ENCODE measurements around the gene HDGFL2.

HDGFL2 gene

DNA sequence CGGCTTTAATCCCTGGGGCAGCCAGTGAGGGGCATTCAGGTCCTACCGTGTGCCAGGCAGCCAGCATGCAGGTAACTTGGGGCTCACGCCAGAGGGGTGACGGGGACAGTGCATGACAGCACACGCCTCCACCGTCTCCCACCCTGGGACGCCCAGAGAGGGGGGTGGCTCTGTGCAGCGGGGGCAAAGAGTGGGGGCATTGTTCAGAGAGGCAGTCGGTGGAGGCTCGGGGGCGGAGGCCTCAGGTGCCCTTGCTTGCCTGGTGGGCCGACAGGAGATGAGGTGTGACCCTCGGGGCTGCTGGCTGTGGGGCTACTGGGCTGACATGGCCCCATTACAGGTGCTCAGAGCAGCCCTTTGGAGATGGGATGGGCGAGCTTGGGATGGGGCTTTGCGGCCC is 27.8 kb downstream of the HDGFL2 start:
- no peak for DNase-seq

DNA sequence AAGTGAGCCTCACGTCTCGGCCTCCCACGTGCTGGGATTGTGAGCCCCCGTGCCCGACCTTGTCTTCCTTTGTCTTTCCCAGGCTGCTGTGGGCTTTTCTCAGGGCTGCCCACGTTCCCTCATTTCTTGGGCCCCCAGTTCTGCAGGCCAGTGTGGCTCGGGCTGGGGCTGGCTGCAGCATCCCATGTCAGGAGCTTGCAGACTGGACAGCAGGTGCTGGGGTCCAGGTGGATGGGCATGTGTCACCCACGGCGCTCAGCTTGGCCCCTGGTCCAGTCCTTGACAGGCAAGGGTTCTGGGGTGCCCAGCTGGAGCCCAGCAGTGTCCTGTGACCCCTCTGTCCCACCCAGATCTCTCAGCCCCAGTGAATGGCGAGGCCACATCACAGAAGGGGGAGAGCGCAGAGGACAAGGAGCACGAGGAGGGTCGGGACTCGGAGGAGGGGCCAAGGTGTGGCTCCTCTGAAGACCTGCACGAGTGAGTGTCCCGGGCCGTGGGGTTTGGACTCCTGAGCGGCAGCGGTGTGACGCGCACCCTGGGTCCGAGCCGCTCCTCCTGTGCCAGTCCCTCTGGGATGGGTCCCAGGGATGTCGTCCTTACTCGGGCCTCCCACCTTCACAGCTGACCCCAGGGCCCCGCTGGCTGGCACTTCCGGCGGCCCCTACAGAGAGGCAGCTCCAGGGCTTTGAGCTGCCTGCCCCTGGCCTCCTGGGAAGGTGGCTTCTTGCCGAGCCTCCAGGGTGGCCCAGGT is 28.9 kb downstream of the HDGFL2 start:
- no peak for DNase-seq

DNA sequence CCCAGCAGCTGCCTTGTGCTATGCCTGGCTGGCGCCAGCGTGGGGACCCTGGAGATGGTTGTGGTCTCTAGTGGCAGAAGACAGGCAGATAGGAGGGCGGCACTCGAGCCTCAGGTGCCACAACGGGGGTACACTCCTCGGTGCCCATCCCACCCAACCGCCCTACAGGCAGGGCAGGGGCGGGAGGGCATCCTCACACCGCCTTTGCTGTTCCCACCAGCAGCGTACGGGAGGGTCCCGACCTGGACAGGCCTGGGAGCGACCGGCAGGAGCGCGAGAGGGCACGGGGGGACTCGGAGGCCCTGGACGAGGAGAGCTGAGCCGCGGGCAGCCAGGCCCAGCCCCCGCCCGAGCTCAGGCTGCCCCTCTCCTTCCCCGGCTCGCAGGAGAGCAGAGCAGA is 29.6 kb downstream of the HDGFL2 start:
- no peak for DNase-seq

DNA sequence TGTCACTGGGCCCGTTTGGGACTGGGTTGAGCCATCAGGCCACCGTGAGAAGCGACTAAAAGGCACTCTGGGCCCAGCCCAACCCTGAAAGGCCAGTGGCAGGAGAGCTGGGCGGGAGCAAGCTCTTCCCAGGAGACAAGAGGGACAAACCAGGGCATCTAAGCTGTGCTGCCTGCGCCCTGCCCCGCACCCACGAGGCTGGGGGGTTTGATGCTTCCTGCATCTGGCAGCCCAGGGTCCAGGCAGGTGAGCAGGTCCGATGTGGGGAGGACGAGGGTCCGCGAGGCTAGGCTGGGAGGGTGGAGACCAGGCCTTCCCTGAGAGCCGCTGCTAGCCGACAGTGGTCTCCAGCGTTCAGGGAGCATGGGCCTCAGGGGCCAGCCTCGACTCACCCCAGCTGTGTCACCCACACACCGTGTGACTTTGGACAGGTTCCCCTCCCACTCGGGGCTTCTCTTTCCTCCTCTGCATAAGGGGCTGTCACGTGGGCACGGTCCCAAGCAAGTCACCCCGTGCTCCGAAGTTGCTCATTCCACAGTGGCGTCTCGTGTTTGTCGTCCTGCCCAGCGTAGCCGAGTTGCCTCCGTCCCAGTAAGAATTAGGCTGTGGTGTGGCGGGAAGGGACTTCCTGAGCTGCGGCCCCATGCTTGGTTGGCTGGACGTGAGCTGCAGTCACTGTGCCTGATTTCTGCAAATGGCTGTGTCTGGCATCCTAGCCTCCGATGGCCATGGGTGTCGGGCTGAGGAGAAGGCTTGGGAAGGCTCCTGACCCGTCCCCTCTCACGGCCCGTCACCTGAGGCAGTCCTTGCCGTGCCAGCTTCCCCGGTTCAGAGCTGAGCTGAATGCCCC is 30.4 kb downstream of the HDGFL2 start:
- no peak for DNase-seq

DNA sequence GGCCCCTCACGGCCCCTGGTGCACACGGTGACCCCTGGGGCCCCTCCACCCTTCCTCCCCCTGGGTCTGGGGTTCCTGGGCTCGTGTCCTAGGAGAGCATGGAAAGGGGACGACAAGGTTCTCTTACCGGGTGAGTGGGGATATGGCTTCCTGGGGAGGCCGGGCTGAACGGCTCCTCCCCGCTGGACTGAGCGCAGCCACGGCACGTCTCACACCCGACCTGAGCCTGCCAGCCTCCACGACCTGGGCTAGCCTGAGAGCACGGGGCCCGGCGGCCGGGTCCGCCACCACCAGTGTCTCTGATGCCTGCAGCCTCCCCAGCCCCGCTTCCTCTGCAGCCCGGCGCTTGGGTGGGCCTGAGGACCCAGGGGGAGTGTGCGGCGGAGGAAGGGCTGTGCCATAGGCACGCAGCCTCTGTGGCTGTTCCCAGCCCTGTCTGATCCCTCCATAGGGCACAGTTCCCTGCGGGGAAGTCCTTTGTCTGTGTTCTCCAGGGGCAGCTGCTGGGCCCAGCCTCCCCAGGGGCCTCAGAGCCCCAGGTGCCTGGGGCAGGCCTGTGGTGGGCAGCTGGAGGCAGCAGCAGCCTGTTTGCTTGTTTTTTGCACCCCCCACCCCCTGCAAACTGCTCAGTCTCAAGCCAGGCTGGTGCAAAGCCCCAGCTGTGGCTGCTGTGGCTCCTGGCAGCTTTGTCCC is 31.2 kb downstream of the HDGFL2 start:
- DNase-seq, result no peak

DNA sequence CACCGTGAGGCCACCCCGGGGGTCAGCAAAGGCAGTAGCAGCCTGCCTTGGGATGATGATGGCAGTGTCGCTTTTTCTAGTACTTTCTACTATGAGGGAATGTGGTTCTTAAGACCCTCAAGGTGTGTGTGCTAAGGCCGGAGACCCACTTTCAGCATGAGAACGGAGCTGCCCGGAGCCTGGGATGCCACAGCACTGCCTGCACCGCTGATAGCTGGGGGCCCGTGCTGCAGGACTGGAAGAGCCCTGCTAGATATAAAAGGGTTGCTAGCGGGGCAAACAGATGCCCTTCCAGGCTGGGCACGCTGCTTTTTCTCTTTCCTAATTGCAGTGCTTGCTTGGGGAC is 31.7 kb downstream of the HDGFL2 start:
- DNase-seq, result no peak

DNA sequence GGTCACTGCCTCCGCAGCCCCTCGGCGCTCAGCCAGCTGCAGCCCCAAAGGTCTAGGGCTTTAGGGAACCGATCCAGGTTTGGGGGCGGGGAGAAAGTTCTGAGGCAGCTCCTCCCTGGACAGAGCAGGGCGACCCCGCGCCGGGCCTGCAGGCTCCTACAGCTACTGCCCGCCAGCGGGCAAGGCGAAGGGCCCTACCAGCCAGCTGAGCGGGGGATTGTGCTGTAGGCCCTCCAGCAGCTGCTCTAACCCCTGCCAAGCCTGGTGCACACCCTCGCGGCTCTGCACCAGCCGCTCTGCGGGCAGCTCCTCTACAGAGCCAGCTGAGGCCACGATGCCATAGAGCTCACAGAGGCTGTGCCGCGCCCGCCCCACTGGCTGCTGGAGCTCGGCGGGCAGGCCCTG is 32.2 kb downstream of the HDGFL2 start:
- no peak for DNase-seq

DNA sequence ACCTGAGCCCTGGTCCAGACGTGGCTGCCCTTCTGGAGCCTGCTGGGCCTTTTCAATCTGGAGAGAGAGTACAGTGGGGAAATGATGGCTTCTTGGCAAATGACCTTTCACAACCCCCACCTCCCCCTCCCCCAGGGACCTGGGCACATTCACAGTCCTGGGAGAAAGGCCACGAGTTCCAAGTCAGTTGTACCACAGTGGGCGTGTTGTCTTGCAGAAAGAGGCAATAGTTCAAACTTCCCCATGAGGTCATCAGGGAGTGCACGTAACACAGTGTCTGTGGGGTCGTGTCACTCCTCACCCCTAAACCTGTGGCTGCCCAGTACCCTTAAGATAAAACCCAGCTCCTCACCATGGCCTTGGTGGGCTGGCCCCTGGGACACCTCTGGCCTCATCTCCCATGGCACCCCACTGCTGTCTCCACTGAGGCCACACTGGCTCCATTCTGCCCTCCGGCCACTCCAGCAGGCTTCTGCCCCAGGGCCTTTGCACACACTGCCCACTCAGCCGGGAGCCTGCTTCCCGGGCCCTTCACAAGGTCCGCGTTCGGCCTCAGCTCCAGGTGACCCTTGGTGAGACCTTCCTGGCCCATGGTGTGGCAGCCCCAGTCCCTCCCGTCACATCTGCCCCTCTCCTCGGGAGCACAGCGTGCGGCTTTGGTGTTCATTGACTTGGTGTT is 32.9 kb downstream of the HDGFL2 start:
- no peak for DNase-seq

DNA sequence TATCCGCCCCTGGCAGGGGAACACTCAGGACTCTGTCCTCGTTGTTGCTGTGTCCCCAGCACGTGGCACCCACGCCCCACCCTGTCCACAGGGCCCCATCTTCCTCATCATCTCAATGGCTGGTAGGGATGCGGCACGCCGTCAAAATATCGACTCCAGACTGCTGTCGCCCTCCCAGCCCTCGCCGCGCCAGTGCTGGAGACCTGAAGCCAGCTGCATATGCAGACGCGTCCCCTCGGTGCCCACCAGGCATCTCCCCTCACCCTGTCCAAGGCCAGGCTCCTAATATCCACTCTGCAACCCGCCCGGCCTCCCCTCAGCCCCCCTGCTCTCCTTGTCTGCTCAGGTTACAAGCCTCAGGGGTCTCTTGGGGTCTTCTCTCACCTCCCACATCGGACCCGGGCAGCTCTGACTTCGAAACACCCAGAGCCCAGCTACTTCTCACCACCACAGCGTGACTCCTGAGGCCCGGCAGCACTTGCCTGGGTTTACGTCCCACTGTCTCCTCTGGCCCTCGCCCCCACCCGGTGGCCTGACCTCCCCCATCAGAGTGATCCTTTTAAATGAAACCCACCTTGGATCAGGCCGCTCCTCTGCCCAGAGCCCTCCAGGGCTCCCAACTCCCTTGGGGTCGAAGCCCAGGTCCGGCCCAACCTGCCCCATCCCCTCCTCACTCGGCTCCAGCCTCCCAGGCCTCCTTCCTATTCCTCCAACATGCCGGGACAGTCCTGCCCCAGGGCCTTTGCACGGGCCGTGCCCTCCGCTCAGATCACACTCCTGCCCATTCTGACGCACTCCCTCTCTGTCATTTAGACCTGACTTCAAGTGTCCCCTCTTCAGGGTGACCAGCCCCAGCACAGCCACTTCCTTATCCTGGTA is 33.7 kb downstream of the HDGFL2 start:
- no peak for DNase-seq

DNA sequence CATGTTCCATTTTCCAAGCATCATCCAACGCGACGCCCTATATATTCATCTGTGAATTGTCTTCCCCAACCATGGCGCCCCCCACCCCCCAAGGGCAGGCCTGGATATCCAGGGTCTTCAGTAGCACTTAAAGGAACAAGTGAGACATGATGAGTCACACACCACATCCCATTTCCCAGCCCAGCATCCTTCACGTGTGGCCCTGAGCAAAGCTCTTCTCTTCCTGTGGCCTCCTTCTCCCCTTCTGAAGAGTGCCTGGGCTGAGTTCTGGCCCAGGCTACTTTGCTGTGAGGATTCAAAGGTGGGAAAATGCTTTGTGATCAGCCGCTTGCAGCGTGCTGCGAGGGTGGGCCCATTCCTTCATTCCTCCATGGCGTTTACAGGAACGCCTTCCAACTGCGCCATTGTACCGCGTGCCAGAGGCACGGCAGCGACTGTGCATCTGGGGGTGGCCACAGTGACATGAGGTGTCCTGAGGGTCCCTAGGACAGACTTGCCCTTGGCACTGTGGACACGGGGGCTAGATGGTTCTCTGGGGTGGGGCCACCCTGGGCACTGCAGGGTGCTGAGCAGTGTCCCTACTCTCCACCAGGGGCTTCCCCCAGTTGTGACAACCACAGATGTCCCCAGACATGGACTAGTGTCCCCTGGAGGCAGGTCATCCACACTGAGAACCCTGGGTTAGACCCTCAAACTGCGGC is 34.5 kb downstream of the HDGFL2 start:
- DNase-seq, result peak; percentile 52

DNA sequence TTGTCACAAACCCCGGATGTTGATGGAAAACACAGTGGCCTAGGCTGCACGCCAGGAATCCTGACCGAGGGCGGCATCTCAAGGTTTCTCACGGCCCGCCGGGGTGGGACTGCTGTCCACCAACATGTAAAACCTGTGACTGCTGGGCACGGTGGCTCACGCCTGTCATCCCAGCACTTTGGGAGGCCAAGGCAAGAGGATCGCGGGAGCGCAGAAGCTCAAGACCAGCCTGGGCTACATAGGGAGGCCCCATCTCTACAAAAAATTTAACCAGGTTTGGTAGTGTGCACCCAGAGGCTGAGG is 35.0 kb downstream of the HDGFL2 start:
- DNase-seq, result no peak

DNA sequence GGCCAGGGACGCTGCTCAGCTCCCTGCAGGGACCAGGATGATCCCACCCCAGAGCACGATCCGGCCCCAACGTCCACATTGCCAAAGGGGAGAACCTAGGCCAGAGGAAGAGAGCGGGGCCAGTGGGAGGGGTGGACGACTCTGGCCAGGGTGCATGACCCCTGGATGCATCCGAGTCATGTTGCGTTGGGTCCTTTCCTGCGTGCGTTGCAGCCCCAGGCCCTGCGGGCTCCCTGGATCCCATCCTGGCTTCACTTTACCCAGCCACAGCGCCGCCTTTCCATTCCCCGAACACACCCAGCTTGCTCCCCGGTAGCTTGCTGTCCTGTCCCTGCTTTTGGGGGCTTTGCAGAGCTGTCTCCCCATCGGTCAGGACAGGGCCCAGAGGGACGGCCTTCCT is 35.7 kb downstream of the HDGFL2 start:
- DNase-seq, result no peak

DNA sequence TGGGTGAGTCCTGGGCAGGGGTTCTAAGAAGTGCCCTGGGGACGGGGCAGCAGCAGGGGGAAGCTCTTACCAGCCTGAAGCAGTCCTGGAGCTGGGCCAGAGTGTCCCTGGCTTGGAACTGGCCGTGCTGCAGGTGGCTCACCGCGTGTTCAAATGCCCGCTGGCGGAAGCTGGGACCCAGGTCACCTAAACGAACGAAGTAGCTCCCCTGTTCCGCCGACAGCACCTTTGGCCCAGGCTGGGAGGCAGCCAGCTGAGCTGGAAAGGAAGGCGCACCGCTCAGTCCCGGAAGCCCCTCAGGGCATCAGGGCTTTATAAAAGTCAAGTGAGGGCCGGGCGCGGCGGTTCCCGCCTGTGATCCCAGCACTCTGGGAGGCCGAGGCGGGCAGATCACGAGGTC is 36.6 kb downstream of the HDGFL2 start:
- no peak for DNase-seq

DNA sequence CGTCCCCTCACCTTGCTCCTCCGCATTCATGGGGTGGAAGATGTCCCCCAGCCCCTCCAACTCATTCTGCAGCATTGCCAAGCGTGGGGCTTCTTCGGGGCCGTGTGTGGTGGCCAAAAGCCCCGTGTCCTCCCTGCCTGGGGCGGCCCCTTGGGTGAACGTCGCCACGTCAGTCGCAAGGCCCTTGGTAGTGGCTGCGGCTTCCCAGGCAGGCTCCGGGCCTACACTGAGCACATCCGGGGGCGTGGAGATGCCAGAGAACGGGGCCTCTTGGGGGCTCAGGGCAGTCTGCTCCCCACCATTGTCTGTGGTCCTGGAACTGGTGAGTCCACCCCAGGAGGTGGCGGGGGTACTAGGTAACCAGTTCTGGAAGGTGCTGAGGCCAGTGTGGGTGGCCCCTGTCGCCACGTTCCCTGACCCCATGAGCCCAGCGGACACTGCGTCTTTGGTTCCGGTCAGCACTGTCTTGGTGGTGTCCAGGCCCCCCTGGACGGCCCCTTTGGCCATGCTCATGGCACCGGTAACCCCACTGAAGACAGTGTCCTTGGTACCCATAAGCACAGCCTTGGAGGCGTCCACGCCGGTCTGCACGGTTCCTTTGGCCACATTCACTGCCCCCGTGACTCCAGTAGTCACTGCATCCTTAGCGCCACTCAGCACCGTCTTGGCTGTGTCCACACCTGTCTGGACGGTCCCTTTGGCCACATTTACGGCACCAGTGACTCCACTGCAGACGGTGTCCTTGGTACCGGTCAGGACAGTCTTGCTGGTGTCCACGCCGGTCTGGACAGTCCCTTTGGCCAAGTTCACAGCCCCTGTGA is 38.5 kb downstream of the HDGFL2 start:
- no peak for DNase-seq

DNA sequence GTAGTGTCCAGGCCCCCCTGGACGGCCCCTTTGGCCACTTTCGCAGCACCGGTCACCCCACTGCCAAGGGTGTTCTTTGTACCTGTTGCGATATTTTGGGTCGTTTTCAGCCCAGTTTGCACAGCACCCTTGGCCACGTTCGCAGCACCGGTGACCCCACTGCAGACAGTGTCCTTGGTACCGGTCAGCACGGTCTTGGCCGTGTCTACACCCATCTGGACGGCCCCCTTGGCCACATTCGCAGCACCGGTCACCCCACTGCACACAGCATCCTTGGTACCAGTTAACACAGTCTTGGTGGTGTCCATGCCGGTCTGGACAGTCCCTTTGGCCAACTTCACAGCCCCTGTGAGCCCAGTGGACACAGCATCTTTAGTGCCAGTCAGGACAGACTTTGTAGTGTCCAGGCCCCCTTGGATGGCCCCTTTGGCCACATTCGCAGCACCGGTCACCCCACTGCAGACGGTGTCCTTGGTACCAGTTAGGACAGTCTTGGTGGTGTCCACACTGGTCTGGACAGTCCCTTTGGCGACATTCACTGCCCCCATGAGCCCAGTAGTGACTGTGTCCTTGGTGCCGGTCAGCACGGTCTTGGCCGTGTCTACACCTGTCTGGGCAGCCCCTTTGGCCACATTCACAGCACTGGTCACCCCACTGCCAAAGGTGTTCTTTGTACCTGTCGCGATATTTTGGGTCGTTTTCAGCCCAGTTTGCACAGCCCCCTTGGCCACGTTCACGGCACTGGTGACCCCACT is 39.4 kb downstream of the HDGFL2 start:
- no peak for DNase-seq

DNA sequence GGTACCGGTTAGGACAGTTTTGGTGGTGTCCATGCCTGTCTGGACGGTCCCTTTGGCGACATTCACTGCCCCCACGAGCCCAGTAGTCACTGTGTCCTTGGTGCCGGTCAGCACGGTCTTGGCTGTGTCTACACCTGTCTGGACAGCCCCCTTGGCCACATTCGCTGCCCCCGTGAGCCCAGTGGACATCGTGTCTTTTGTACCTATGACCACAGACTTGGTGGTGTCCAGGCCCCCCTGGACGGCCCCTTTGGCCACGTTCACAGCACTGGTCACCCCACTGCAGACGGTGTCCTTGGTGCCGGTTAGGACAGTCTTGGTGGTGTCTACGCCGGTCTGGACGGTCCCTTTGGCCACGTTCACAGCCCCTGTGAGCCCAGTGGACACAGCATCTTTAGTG is 40.0 kb downstream of the HDGFL2 start:
- no peak for DNase-seq

DNA sequence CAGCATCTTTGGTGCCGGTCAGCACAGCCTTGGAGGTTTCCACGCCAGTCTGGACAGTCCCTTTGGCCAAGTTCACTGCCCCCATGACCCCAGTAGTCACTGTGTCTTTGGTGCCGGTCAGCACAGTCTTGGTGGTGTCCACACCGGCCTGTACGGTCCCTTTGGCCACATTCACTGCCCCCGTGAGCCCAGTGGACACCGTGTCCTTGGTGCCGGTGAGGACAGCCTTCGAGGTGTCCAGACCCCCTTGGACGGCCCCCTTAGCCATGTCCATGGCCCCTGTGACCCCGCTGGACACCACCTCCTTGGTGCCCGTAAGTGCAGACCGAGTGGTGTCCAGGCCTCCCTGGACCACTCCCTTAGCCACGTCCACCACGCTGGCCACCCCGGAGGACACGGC is 41.2 kb downstream of the HDGFL2 start:
- DNase-seq, result no peak

DNA sequence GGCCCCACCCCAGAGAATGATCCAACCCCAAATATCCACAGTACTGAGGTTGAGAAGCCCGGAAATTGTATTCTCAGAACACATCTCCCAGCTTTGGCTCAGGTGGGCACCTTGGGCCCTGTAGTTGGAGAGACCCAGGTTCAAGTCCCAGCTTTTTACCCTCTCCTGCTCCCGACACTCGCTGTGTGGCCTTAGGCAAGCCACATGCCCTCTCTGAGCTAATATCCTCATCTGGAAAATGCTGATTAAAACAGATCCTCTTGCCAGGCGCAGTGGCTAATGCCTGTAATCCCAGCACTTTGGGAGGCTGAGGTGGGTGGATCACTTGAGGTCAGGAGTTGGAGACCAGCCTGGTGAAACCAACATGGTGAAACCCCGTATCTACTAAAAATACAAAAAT is 43.6 kb downstream of the HDGFL2 start:
- no peak for DNase-seq

DNA sequence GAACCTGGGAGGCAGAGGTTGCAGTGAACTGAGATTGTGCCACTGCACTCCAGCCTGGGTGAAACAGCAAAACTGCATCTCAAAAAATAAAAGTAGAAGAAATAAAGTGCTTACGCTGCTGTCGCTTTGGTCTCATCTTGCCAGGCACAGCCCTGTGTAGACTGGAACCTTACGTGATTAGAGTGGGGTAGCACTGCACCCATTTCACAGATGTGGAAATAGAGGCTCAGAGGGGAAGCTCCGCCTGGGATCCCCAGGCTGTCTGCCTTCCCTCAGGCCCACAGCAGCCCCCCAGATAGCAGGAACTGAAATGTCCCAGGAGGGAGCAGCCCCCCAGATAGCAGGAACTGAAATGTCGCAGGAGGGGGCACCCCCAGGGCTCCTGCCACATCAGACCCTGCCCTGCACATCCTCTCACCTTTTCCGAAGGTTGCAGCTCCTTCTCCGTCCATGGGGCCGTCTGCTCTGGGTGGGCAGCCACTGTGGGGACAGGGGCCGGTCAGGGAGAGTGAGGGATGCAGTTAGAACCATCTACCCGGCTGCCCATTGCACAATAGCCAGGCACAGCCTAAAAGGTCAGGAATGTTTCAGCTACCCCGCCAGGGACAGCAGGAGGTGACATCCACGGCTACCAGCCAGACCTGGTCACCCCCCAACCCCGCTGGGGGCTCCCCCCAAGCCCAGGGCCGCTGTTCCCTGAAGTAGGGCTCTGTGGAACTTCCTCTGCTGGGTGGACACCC is 44.3 kb downstream of the HDGFL2 start:
- DNase-seq, result no peak

Data from fibroblast of skin of scalp (primary cell).